Fibroblast of skin of left quadriceps (primary cell): ENCODE measurements around the gene VWA5A.
"Not testable (repeated sequence)": the region's sequence is repeated elsewhere in the genome, so short reads cannot be mapped to it uniquely, and the experiment has no call there.

ENCODE experiments used
- DNase-seq, 2 experiments: peaks; one replicate each; pipeline ENCODE4 v3.0.0-alpha.2; 2013; ENCODE audit warnings: low read depth in 2 of 2

The VWA5A gene

DNA sequence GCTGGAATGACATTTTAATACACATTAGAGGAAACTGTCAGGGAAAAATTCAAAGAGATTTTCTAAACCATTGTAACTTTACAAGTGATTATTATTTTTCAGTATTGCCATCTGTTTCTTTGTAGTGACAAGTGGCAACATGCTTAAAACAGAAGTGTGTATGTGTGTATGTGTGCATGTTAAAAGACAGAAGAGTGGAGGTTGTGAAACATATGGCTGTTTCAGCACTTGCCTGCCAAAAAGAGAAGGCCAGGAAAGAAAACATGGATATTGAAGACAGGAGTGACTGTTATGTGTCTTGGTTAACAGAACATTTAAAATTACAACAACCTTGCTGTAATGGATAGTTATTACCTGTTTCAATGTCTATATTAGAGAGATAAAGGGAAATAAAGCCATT, 24.3 kb upstream of the VWA5A start:
- no peak for DNase-seq

DNA sequence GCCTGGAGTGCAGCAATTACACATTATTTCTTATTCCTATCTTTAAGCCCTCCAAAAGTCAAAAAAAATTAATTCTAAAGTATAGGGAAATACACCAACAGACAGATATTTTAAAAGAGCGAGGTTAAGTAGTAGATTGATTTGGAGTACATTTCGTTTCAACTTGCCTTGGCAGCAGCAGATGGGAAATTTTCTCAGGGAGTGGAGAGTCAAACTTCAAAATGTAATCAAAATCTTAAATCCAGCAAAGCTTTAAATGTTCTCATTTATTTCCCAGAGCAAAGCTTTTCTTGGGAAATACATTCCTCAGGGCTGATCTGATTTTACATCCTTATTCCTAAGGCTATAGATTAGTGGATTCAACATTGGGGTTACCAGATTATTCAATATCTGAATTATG, 21.9 kb upstream of the VWA5A start:
- DNase-seq = no peak

GRCh38 chr11:124094731-124095130, 20.5 kb upstream of the VWA5A start:
- no peak for DNase-seq

DNA sequence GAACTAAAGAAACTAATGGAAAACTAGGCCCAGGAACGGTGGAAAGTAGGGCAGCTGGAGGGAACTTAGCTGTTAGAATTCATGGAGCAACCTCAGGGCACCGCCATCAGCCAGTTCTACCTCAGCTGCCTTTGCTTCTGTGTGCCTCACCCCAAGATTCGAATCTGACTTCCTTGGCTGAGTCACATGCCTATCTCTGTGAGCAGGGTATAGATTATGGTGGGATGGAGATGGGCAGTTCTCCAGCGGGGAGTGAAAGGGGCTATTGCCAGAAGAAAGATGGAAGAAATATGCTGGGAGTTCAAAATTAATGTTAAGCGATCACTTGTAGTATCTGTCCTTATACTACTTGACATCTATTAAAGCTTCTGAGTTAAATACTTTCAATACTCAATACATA, 18.9 kb upstream of the VWA5A start:
- no peak for DNase-seq

DNA sequence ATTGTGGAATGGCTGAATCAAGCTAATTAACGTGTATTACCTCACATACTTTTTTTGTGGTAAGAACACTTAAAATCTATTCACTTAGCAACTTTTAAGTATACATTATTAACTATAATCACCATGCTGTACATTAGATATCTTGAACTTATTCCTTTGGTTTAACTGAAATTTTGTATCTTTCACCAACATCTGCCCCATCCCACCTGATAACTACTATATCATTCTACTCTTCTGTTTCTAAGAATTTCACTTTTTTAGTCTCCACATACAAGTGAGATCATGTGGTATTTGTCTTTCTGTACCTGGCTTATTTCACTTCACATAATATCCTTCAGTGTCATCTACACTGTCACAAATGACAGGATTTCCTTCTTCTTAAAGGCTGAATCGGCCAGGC, 17.1 kb upstream of the VWA5A start:
- DNase-seq = no peak

DNA sequence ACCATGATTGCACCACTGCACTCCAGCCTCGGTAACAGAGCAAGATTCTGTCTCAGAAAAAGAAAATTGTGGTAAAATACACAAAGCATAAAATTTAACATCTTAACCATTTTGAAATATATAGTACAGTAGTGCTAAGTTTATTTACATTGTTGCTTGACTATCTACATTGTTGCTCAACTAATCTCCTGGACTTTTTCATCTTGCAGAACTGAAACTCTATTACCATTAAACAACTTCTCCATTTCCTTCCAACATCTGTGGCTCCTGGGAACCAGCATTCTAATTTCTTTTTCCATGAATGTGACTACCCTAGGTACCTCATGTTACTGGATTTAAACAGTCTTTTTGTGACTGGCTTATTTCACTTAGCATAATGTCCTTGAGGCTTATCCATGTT, 13.5 kb upstream of the VWA5A start:
- no peak for DNase-seq

DNA sequence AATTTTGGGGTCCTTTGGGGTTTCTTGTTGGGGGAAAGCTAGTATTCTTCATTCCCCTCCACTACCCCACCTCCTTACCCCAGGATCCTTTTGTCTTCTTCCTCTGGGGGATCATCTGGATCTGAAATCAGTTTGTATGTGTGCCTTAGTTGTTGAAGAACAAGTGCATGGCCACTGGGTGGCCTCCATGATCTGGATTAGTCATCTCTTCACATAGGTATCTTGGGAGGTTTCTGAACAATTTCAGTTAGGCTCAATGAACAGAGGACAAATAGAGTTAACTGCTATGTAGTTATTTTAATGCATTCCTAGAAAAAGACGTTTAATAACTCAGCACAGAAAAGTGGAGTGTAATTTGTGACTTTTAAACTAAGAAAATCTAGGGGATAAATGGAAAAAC, 7.1 kb upstream of the VWA5A start:
- DNase-seq = no peak

GRCh38 chr11:124109377-124109776, 5.9 kb upstream of the VWA5A start:
- DNase-seq = no peak

- DNase-seq = no peak
Measured at GRCh38 chr11:124110201-124110600, 5.0 kb upstream of the VWA5A start.

GRCh38 chr11:124113890-124114289, 1.4 kb upstream of the VWA5A start:
- DNase-seq = no peak

DNA sequence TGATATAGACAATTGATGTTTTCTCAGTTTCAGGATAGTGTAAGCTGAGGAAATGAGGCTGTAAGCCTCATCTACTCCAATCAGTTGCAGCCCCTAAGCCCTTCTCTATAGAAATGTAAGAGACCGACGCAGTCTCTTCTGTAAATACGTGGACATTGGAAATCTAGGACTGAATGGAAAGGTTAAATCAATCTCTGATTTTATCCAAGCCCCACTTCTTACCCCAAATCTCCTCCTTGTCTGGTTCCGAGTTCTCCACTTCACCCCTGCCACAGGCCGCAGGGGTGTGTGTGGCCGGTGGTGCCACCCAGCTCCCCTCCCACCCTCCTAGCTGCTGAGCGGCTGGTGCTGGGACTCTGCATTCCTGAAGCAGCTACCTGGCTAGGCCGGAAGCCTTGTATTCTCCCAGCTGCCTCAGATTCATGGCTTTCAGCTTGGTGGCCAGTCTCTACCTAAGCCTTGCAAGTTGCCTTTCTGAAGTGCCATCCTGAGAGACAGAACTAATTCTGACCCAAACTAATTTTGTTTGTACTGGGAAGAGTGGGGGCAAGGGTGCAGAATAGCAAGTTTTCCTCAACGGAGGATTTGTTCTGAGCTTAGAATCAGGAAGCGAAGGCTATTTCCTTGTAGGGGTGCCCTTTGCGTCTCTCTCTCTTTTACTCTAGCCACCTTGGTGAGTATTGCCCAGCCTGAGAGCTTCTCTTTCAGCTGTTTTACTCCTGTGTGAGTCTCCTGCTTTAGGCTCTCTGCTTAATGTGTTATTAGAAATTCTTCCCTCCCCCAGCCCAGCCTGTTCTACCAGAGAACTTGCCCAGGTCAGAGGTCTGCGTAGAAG, 749 bp downstream of the VWA5A start:
- no peak for DNase-seq

GRCh38 chr11:124119103-124119502, 3.9 kb downstream of the VWA5A start:
- no peak for DNase-seq

GRCh38 chr11:124120891-124121290, 5.6 kb downstream of the VWA5A start:
- DNase-seq = no peak

DNA sequence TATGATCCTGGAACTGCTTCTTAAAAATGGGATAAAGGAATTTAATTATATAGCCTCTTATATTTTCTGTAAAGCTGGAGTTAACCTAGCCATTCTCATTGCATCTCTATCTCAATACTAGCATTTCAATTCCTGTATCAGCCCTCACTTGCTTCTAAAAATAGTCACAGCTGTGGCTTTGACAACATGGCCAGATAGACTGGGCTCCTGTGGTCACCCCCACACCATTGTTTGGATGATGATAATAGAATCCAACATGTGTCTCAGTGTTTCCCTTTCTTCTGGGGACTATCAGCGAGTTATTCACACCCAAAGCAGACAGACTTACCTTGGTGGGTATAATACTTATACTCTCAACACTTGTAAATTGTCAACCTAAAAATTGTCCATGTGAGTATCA, 6.9 kb downstream of the VWA5A start:
- no peak for DNase-seq

- DNase-seq = no peak
Measured at GRCh38 chr11:124123622-124124021, 8.4 kb downstream of the VWA5A start.

GRCh38 chr11:124127134-124127533, 11.9 kb downstream of the VWA5A start:
- DNase-seq = not testable (repeated sequence)

- DNase-seq = no peak
Measured at GRCh38 chr11:124143034-124143433, 27.8 kb downstream of the VWA5A start.

DNA sequence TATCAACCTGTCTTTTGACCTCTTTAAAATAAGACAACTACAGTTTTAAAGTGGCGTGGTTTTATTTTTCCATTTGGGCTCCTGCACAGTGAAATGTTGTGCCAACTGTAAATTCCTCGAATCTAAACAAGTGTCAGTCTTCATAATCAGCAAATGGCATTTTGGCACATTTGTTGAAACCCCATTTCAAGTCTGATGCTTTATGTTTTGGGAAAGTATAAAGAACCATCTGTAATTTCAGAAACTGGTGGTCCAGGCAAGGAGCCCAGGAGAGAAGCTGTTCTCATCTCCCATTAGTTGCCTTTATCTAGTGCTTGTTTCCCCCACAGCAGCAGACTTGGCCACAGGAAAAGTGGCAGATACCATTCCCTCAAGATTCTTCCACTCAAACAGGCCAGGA, 32.7 kb downstream of the VWA5A start:
- no peak for DNase-seq

DNA sequence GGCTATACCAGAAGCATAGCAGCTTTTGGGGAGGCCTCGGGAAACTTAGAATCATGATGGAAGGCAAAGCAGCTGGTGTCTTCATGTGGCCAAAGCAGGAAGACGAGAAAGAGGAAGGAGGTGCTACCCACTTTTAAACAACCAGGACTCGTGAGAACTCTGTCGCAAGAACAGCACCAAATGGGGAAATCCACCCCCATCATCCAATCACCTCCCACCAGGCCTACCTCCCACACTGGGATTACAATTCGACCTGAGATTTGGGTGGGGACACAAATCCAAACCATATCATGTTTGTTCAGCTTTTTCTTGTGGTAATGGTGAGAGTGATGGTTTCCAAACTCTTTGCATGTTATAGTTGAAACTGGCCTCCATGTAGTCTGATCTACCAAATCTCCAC, 35.4 kb downstream of the VWA5A start:
- DNase-seq = no peak

- DNase-seq = no peak
Measured at GRCh38 chr11:124152770-124153407, 37.6 kb downstream of the VWA5A start.

GRCh38 chr11:124153821-124154220, 38.6 kb downstream of the VWA5A start:
- no peak for DNase-seq

DNA sequence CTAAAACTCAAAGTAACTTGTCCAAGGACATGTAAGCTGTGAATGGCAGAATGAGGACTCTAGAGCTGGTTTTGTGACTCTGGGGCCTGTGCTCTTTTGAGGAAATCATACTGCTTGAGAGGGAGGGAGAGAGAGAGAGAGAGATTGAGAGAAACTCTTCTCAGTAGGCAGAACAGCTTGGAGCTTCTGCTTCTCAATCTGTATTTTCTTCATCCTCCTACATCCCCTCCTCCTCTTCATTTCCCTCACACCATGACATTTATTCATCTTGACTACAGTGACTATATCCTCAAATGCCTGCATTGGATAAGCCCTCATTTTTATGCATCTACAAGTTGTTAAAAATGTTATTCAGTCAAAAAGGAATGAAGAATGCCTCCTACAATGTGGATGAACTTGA, 44.2 kb downstream of the VWA5A start:
- no peak for DNase-seq

DNA sequence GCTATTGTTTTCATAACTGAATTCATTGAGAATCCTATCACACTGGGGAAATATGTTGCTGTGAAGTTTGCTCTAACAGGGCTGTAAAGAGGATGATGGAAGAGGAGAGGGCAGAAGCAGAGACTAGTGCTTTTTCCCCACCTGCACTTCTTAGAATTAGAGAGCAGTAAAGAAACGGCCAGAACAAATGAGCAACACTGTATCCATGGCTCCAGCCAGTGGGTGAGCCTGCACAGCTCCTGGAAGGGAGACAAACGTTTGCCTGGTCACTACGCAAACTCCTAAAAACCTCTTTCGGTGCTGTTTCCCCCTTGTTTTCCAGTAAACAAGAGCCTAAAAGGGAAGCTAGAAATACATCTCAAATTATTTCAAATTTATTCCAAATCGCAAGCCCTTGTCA, 45.7 kb downstream of the VWA5A start:
- DNase-seq = no peak

DNA sequence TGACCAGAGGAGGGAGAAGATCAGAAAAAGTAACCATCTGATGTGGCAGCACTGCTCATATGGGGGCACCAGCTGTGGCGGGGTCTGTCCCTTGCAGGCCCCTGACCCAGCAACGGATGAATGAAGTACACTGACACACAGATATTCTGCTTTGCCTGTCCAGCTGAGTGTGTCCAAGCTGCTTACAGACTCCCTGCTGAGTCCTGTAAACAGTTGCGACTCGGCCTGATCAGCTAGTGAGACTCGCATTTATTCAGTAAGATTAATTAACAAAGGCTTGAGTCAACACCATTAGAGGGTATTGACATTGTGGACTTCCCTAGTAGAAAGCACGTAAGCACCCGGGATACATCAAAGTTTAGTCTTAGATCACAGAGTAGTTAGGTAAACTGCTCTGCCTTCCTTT, 52.6 kb downstream of the VWA5A start:
- DNase-seq = no peak
